Activated CD4-positive, alpha-beta T cell treated with anti-CD3 and anti-CD28 coated beads, Interleukin-2, Interleukin-4, amounts not matched to agents 100 ng/mL and 50 ng/mL, durations not matched to agents 16 hours and 8 hours (primary cell): Measurements from ENCODE around the gene ZNF680.
"Not testable (repeated sequence)": the region's sequence is repeated elsewhere in the genome, so short reads cannot be mapped to it uniquely, and the experiment has no call there.

Experiments used
- DNase-seq: peaks from one replicate; pipeline ENCODE4 v3.0.0-alpha.2; 2020; ENCODE audit warnings: low spot score

Gene ZNF680

GRCh38 chr7:64555046-64555445, 7.8 kb downstream of the ZNF680 start:
- DNase-seq, result no peak

DNA sequence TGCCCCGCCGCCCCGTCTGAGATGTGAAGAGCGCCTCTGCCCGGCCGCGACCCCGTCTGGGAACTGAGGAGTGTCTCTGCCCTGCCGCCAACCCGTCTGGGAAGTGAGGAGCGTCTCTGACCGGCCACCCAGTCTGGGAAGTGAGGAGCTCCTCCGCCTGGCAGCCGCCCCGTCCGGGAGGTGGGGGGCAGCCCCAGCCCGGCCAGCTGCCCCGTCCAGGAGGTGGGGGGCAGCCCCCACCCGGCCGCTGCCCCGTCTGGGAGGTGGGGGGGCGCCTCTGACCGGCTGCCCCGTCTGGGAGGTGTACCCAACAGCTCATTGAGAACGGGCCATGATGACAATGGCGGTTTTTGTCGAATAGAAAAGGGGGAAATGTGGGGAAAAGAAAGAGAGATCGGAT, 8.7 kb downstream of the ZNF680 start:
- not testable (repeated sequence) for DNase-seq

GRCh38 chr7:64551375-64552142, 11.3 kb downstream of the ZNF680 start:
- DNase-seq, result no peak

DNA sequence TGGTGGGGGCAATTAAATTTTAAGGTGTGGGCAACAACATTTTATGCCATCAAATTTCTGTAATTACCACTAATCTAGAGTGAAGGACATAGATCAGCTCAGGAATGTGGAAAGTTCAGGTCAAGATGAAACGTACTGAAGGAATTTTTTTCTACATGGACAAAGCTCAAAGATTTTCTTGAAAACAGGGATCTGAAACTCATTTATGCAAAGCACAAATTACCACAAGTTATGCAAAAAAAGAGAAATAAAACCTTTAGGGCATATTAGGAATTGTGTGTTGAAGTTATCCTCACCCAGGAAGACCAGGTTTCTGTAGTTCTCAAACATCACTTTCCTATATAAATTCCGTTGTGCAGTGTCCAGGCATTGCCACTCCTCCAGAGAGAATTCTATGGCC, 18.9 kb downstream of the ZNF680 start:
- DNase-seq, result no peak

DNA sequence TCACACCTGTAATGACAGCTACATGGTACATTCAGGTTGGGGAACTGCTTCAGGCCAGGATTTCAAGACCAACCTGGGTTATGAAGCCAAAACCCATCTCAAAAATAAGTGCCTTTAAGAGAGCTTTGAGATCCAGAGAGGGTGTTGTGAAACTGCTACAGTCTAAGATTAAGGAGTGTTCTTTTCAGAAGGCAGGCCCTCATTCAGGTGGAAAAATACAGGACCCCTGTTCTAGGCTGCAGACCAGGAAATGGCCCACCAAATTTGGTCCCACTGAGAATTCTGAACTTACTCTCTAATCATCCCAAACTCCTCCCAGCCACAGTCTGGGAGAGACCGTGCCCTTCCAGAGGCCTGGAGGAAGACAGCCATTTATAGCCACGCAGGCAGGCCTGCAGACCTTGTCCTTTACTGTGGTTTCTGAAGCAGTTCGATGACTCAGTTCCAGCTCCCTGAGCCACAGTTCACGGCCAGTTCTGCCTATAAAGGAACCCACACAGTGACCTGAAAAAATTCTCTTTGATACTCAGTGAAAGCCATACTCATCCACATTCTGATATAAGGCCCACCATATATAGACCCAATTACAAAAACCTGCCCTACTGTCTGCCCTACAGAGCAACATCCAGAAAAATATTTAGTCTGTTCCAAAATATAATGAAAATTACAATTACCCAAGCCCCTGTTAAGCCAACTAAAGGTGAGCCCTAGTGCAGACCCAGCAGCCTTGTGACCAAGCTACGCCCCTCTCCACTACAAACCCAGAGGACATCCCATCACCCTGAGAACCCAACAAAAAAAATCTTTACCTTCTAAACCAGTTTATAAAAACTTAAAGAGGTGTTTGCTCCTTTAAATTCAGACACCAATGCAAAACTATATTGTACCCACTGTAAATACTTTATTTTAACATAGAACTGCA, 21.2 kb downstream of the ZNF680 start:
- peak; percentile 0 for DNase-seq

GRCh38 chr7:64533756-64534155, 29.1 kb downstream of the ZNF680 start:
- no peak for DNase-seq

DNA sequence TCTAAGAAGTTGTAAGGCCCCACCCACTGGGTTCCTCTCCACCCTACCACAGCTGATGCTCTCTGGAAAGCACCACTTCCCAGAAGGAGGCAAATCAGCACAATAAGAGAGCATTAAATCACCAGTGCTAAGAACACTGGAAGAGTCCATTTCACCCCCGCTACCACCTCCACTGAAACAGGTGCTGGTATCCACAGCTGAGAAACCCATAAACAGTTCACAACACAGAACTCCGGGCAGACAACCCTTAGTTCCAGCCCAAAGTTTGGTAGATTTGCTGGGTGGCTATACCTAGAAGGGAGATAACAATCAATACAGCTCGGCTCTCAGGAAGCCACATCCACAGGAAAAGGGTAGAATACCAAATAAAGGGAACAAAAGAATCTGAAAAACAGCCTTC, 34.1 kb downstream of the ZNF680 start:
- no peak for DNase-seq

GRCh38 chr7:64521409-64521984, 41.4 kb downstream of the ZNF680 start:
- DNase-seq, result no peak

DNA sequence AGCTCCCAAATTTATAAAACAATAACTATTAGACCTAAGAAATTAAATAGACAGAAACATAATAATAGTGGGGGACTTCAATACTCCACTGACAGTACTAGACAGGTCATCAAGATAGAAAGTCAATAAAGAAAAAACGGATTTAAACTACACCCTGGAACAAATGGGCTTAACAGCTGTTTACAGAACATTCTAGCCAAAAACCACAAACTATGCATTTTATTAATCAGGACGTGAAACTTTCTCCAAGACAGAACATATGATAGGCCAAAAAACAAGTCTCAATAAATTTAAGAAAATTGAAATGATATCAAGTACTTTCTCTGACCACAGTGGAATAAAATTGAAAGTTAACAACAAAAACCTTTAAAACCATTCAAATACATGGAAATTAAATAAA, 46.4 kb downstream of the ZNF680 start:
- DNase-seq, result no peak

DNA sequence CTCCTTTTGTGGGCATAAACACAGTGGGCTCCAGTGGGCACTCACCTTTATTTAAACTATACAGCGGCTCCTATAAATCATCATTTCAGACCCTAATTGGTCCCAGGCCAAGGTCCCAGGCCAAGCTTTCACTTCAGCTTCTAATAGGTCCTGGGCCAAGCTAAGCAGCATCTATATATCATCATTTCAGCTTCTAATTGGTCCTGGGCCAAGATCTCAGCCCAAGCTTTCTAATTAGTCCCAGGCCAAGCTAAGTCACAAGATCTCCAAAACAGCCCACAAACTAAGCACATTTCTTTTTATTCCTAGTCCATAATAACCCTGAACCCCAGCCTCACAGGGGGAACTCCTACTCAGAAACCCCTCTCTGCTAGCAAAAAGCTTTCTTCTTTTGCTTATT, 47.1 kb downstream of the ZNF680 start:
- DNase-seq, result no peak

GRCh38 chr7:64515330-64515729, 47.5 kb downstream of the ZNF680 start:
- DNase-seq, result no peak

DNA sequence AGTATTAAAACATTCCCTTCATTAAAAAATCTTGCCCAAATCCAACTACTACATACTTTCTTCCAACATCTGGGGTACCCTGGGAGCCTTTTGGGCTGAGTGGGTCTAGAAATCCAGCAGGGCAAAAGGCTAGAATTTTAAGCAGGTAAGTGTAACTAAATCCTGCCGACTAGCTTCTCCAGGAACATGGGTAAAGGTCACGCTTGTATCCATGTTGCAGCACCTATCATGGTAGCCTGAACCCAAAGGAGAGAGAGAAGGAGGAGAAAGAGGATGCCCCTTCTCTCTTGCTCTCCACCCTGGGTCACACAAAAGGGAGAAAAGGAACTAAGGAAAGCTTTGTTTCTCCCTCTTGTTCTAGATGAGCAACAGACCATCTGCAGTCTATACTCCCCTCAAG, 53.3 kb downstream of the ZNF680 start:
- no peak for DNase-seq

DNA sequence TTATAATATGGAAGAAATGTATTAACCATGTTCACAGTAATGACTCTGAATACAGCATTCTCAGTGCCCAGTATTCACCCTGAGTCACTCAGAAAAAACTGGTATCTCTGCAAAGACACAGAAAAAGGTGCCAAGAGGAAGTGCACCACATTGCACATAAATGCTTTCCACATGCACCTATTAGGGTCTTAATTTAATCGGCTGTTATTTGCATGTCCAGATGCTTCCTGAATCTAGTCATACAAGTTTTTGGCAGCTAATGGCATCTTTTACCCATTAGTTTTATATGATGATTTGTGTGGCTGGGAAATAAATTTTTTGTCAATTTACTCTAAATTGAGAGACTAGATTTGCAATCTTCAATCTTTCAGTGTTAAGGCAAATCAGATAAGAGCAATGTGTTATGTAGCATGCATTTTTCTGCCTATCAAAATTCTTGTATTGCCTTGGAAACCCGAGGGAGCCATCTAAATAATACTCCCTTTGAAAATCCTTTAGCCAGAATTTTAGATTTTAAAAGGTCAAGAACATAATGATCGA, 58.2 kb downstream of the ZNF680 start:
- no peak for DNase-seq

GRCh38 chr7:64498270-64498669, 64.6 kb downstream of the ZNF680 start:
- no peak for DNase-seq

DNA sequence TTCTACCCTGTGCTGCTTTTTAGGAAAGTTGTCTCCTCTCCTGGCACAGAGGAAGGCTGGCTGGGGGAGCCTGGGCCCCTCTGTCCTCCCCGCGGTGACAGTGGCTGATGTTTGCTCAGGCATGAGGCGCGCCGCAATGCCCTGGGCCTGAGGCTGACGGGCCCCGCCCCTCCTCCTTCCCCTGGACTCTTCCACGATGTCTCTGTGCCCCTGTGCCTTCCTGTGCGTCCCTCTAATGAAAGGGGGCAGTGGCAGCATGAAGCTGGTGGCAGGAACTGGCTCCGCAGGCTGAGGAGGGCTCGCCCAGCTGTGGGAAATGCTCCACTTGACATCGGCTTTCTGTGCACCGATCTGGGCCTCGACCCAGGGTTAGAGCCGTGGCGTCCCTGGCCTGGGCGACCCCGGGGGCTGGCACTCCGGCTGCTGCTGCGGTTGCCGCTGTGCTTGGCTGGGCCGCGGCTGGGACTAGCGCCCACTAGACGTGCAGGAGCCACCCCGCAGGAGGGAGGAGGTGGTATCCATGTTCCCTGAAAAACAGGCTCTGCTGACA, 67.9 kb downstream of the ZNF680 start:
- DNase-seq, result no peak

- no peak for DNase-seq
Measured at GRCh38 chr7:64485623-64486022, 77.2 kb downstream of the ZNF680 start.
